OCI-LY3 (cell line): Measurements from ENCODE around the gene DPF3.

ENCODE experiments used
- H2AFZ ChIP-seq: fragments of 200-600, 300-600 bp; shearing (Covaris generic); 2 replicates; pipeline ENCODE4 v1.6.0; 2014; ENCODE audit warnings: antibody characterized with exemption, low read depth, low read length
- H3K27ac ChIP-seq: fragments of 200-600, 300-600 bp; sonication (generic); 2 replicates; pipeline ENCODE4 v1.5.1; 2014; ENCODE audit warnings: mild to moderate bottlenecking, low read length, moderate library complexity, mixed read lengths
- H3K27me3 ChIP-seq: fragments of 200-600, 300-600 bp; sonication (generic); 2 replicates; pipeline ENCODE4 v1.6.1; 2014; ENCODE audit warnings: low read depth, low read length, mixed read lengths
- H3K36me3 ChIP-seq: fragments of 200-600, 300-600 bp; sonication (generic); replicated peaks from 2 replicates; pipeline ENCODE3; 2014; ENCODE audit warnings: low read depth, low read length, mixed read lengths
- H3K4me1 ChIP-seq: fragments of 300-600, 200-600 bp; sonication (generic); 2 replicates; pipeline ENCODE4 v1.6.1; 2014; ENCODE audit warnings: low read length, mixed read lengths
- H3K4me2 ChIP-seq: fragments of 200-600, 300-600 bp; sonication (generic); 2 replicates; pipeline ENCODE4 v1.6.1; 2014; ENCODE audit warnings: low read length, mixed read lengths
- H3K4me3 ChIP-seq: fragments of 300-600, 200-600 bp; sonication (generic); 2 replicates; pipeline ENCODE4 v1.5.1; 2014; ENCODE audit warnings: antibody characterized with exemption, mild to moderate bottlenecking, low read length, moderate library complexity
- H3K79me2 ChIP-seq: fragments of 300-600, 200-600 bp; shearing (Covaris generic); 2 replicates; pipeline ENCODE4 v1.6.1; 2014; ENCODE audit warnings: mild to moderate bottlenecking, low read length, mixed read lengths
- H3K9ac ChIP-seq: fragments of 300-600, 200-600 bp; shearing (Covaris generic); 2 replicates; pipeline ENCODE4 v1.6.0; 2014; ENCODE audit warnings: mild to moderate bottlenecking, low read length, moderate library complexity
- H3K9me3 ChIP-seq: fragments of 200-600, 300-600 bp; shearing (Covaris generic); 2 replicates; pipeline ENCODE4 v1.6.1; 2014; ENCODE audit warnings: low read length, mixed read lengths; ENCODE audit not compliant: insufficient read depth
- H4K20me1 ChIP-seq: fragments of 200-600, 300-600 bp; sonication (generic); 2 replicates; pipeline ENCODE4 v1.6.1; 2016; ENCODE audit warnings: low read length, mixed read lengths; ENCODE audit not compliant: insufficient read depth
- CTCF ChIP-seq: fragments of 200-600, 300-600 bp; sonication (generic); IDR thresholded peaks from 2 replicates; pipeline ENCODE4 v1.5.1; 2014; ENCODE audit warnings: antibody characterized with exemption, low read length, low read depth
- EZH2phosphoT487 ChIP-seq: fragments of 200-600 bp; shearing (Covaris generic); IDR thresholded peaks from 2 replicates; pipeline ENCODE4 v1.6.1; 2018; ENCODE audit warnings: antibody characterized with exemption, mixed run types, low read depth

Gene DPF3

DNA sequence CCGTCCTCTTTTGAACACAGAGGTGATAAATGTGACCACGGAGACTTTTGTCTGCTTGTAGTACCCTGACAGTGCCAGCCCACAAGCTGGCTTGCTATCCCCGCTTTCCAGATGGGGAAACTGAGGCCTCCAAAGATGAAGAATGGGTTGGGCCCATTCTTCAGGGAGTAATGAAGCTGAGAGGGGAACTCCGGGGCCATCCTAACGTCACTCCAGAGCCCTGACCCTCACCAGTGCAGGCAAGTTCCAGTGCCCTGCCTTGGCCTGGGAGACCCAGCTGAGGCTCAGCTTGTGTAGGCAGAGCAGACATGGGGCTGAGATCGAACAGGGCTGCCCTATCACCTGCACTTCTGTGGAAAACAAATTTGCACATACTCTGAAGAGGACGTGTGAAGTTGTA lies 277.1 kb downstream of the DPF3 start:
- no peaks in the 10 kb centered on the region for H3K4me1 ChIP-seq
- no peaks in the 10 kb centered on the region for H3K79me2 ChIP-seq
- H2AFZ ChIP-seq: no peak overlapping the region
- no peak overlapping the region for H3K27ac ChIP-seq
- H4K20me1 ChIP-seq: no peaks in the 10 kb centered on the region
- H3K27me3 ChIP-seq: no peaks in the 10 kb centered on the region
- no peak overlapping the region for H3K4me3 ChIP-seq
- TF ChIP-seq EZH2phosphoT487 (no peak), CTCF (no peak)
- no peaks in the 10 kb centered on the region for H3K36me3 ChIP-seq
- H3K9me3 ChIP-seq: no peaks in the 10 kb centered on the region
- H3K9ac ChIP-seq: no peak overlapping the region
- no peak overlapping the region for H3K4me2 ChIP-seq

DNA sequence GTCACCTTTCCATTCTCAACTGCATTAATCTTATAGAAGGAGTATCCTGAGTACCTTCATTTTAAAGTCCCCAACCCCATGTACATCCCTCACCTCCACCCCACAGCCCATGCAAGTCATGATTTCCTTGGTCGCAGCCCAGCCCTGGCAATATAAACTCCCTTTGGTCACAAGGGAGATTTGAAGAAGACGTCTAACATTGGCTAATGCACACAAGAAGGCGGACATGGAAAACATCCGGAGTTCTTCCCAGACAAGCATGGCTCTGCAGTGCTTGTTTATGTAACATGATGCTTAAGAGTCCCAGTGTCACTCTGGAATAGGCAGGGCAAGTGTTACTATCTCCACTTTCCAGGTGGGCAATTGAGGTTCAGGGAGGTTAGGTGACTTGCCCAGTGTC lies 277.6 kb downstream of the DPF3 start:
- H2AFZ ChIP-seq: no peak overlapping the region
- no peak overlapping the region for H3K9ac ChIP-seq
- no peaks in the 10 kb centered on the region for H3K36me3 ChIP-seq
- no peaks in the 10 kb centered on the region for H3K79me2 ChIP-seq
- no peak overlapping the region for H3K4me3 ChIP-seq
- H3K4me1 ChIP-seq: no peaks in the 10 kb centered on the region
- no peaks in the 10 kb centered on the region for H3K9me3 ChIP-seq
- TF ChIP-seq CTCF (no peak), EZH2phosphoT487 (no peak)
- H3K27ac ChIP-seq: no peak overlapping the region
- H4K20me1 ChIP-seq: no peaks in the 10 kb centered on the region
- no peaks in the 10 kb centered on the region for H3K27me3 ChIP-seq
- no peak overlapping the region for H3K4me2 ChIP-seq

- Histone ChIP-seq H3K27ac (no peak overlapping the region), H3K4me2 (no peak overlapping the region), H3K4me1 (no peaks in the 10 kb centered on the region), H4K20me1 (no peaks in the 10 kb centered on the region), H3K27me3 (no peaks in the 10 kb centered on the region), H3K4me3 (no peak overlapping the region), H2AFZ (no peak overlapping the region), H3K9me3 (no peaks in the 10 kb centered on the region), H3K36me3 (no peaks in the 10 kb centered on the region), H3K9ac (no peak overlapping the region), H3K79me2 (no peaks in the 10 kb centered on the region)
- TF ChIP-seq EZH2phosphoT487: no peak
- no peak for TF ChIP-seq CTCF
Measured at GRCh38 chr14:72615451-72616121, 278.3 kb downstream of the DPF3 start.

GRCh38 chr14:72614891-72615415 lies 278.9 kb downstream of the DPF3 start:
- Histone ChIP-seq H3K4me1 (no peaks in the 10 kb centered on the region), H3K9ac (no peak overlapping the region), H3K4me3 (no peak overlapping the region), H3K4me2 (no peak overlapping the region), H3K79me2 (no peaks in the 10 kb centered on the region), H4K20me1 (no peaks in the 10 kb centered on the region), H3K27me3 (no peaks in the 10 kb centered on the region), H3K27ac (no peak overlapping the region), H3K9me3 (no peaks in the 10 kb centered on the region), H2AFZ (no peak overlapping the region), H3K36me3 (no peaks in the 10 kb centered on the region)
- no peak for TF ChIP-seq CTCF
- no peak for TF ChIP-seq EZH2phosphoT487
